Measurements from ENCODE around the gene AGBL3.
A peak's percentile ranks its signal among the peaks of the same experiment; 100 is the strongest.
"Not testable (repeated sequence)": the region's sequence is repeated elsewhere in the genome, so short reads cannot be mapped to it uniquely, and the experiment has no call there.

The AGBL3 gene

DNA sequence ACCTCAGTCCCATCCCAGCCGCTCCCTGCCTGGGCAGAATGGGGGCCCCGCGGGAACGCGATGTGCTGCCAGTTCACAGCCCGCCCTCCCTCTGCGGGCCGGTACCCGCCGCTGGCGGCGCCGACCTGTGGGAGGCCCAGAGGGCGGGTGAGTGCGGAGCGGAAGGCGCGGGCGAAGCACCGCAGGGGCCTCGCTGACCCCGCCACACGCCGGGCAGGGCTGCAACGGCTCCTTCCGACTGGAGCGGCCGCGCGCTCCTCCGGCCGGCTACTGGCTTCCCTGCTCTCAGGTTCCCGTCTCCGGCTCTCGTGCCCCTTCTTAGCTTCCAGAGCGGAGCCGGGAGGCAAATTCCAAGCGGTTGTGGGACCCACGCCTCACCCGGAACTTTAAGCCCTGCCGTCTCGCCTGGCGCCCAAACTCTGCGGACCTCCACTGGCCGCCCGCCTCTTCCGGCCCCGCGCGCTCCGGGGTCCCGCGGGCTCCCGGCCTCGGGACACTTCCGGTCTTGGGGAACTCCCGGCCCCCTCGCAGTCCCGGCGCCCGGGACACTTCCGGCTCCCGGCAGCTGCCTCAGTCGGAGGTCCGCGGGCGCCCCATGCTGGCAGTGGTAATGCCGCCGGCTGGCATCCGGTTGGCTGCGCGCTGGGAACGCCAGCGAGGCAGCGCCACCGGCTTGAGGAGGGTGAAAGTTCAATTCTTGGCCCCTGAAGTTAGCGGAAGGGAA lies 184.1 kb downstream of the AGBL3 start, which contains the start of gene CYREN:
Gene CYREN (minus strand): TSS at position 434 of the 724 bp plus-strand sequence. CDS start 1,785 bp downstream, outside the sequence.
- Histone ChIP-seq H3K36me3 (ENCODE audit: insufficient read depth, low read length) (peaks cover 35% of the 10 kb centered on the region), H3K4me1 (ENCODE audit: insufficient read depth, low read length) (peaks cover 18% of the 10 kb centered on the region), H3K9me3 (ENCODE audit: low read length) (no peaks in the 10 kb centered on the region), H3K4me3 (ENCODE audit: low read length) (peak within 1 kb of the TSS; percentile 74), H2AFZ (ENCODE audit: low read depth, low read length) (peak within 1 kb of the TSS; percentile 90), H3K27me3 (ENCODE audit: insufficient read depth, low read length) (no peaks in the 10 kb centered on the region)

- not testable (repeated sequence) for H3K27me3 ChIP-seq (ENCODE audit: insufficient read depth, low read length); H3K9me3 ChIP-seq (ENCODE audit: low read length)
- Histone ChIP-seq H3K4me3 (ENCODE audit: low read length) (peak overlapping the region; percentile 74), H3K4me1 (ENCODE audit: insufficient read depth, low read length) (peaks cover 18% of the 10 kb centered on the region), H3K36me3 (ENCODE audit: insufficient read depth, low read length) (peaks cover 29% of the 10 kb centered on the region), H2AFZ (ENCODE audit: low read depth, low read length) (peak overlapping the region; percentile 90)
Observed at GRCh38 chr7:135170998-135171481, 184.7 kb downstream of the AGBL3 start.

- peak overlapping the region; percentile 74 for H3K4me3 ChIP-seq (ENCODE audit: low read length)
- not testable (repeated sequence) for H3K27me3 ChIP-seq (ENCODE audit: insufficient read depth, low read length)
Observed at GRCh38 chr7:135171581-135172291, 185.4 kb downstream of the AGBL3 start.

DNA sequence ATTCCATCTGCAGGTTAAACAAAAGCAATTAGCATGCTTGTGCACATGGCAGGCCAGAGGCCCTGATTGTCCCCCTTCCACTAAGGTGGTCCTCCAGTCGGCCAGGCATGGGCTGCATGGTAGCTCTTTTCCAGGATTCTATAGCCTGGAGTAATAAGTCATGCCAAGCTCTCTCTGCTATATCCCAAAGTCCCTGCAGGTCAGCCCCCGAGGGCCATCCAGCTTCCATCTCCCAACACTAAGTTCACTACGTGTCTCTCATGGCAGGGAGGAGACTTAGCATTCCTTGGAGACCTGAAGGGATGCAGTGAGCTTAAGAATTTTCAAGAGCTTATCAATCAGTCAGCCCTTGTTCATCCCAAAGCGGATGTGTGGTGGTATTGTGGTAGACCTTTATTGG lies 187.6 kb downstream of the AGBL3 start:
- H3K4me1 ChIP-seq (ENCODE audit: insufficient read depth, low read length): peaks cover 21% of the 10 kb centered on the region
- not testable (repeated sequence) for H3K36me3 ChIP-seq (ENCODE audit: insufficient read depth, low read length); H3K9me3 ChIP-seq (ENCODE audit: low read length); H3K4me3 ChIP-seq (ENCODE audit: low read length); H3K27me3 ChIP-seq (ENCODE audit: insufficient read depth, low read length); H2AFZ ChIP-seq (ENCODE audit: low read depth, low read length)

More at GRCh38 chr7:135171581-135172291, 185.4 kb downstream of the AGBL3 start:
- H3K4me1 ChIP-seq (ENCODE audit: insufficient read depth, low read length): peaks cover 18% of the 10 kb centered on the region
- peak overlapping the region; percentile 90 for H2AFZ ChIP-seq (ENCODE audit: low read depth, low read length)
- H3K36me3 ChIP-seq (ENCODE audit: insufficient read depth, low read length): peaks cover 22% of the 10 kb centered on the region
- H3K9me3 ChIP-seq (ENCODE audit: low read length): not testable (repeated sequence)

- Histone ChIP-seq H3K4me1 (ENCODE audit: insufficient read depth, low read length) (peaks cover 11% of the 10 kb centered on the region), H3K27me3 (ENCODE audit: insufficient read depth, low read length) (no peaks in the 10 kb centered on the region), H2AFZ (ENCODE audit: low read depth, low read length) (no peak overlapping the region), H3K4me3 (ENCODE audit: low read length) (no peak overlapping the region), H3K36me3 (ENCODE audit: insufficient read depth, low read length) (no peaks in the 10 kb centered on the region), H3K9me3 (ENCODE audit: low read length) (peaks cover under 1% of the 10 kb centered on the region)
Observed at GRCh38 chr7:135174941-135175340, 188.6 kb downstream of the AGBL3 start.

DNA sequence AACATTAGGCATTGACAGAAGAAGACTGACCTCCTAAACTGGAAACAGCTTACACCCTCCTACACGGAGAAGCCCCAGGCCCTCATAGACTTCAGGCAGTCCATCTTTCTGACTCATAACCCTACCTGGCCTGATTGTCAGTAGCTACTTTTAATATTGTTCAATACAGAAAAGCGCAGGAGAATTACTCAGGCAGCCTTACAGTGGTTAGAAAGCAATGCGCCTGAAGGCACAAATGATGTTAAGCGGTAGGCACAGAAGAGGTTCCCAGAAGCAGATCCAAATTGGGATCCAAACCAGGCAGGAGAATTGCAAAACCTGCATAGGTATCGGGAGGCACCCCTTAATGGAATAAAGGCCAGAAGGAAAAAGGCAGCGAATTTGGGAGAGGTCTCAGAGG lies 189.6 kb downstream of the AGBL3 start:
- Histone ChIP-seq H3K36me3 (ENCODE audit: insufficient read depth, low read length) (no peaks in the 10 kb centered on the region), H3K4me3 (ENCODE audit: low read length) (no peak overlapping the region), H3K27me3 (ENCODE audit: insufficient read depth, low read length) (no peaks in the 10 kb centered on the region), H2AFZ (ENCODE audit: low read depth, low read length) (no peak overlapping the region), H3K4me1 (ENCODE audit: insufficient read depth, low read length) (peaks cover 10% of the 10 kb centered on the region), H3K9me3 (ENCODE audit: low read length) (peaks cover 5% of the 10 kb centered on the region)

GRCh38 chr7:135177028-135177696 lies 190.9 kb downstream of the AGBL3 start:
- Histone ChIP-seq H2AFZ (ENCODE audit: low read depth, low read length) (no peak overlapping the region), H3K27me3 (ENCODE audit: insufficient read depth, low read length) (no peaks in the 10 kb centered on the region), H3K4me1 (ENCODE audit: insufficient read depth, low read length) (peaks cover 4% of the 10 kb centered on the region), H3K9me3 (ENCODE audit: low read length) (peaks cover 13% of the 10 kb centered on the region), H3K36me3 (ENCODE audit: insufficient read depth, low read length) (peaks cover under 1% of the 10 kb centered on the region), H3K4me3 (ENCODE audit: low read length) (no peak overlapping the region)

GRCh38 chr7:135178364-135178763 lies 192.1 kb downstream of the AGBL3 start:
- no peak overlapping the region for H3K4me3 ChIP-seq (ENCODE audit: low read length)
- H3K9me3 ChIP-seq (ENCODE audit: low read length): peaks cover 20% of the 10 kb centered on the region
- no peaks in the 10 kb centered on the region for H3K27me3 ChIP-seq (ENCODE audit: insufficient read depth, low read length)
- H3K36me3 ChIP-seq (ENCODE audit: insufficient read depth, low read length): peaks cover 6% of the 10 kb centered on the region
- peaks cover 4% of the 10 kb centered on the region for H3K4me1 ChIP-seq (ENCODE audit: insufficient read depth, low read length)
- no peak overlapping the region for H2AFZ ChIP-seq (ENCODE audit: low read depth, low read length)

DNA sequence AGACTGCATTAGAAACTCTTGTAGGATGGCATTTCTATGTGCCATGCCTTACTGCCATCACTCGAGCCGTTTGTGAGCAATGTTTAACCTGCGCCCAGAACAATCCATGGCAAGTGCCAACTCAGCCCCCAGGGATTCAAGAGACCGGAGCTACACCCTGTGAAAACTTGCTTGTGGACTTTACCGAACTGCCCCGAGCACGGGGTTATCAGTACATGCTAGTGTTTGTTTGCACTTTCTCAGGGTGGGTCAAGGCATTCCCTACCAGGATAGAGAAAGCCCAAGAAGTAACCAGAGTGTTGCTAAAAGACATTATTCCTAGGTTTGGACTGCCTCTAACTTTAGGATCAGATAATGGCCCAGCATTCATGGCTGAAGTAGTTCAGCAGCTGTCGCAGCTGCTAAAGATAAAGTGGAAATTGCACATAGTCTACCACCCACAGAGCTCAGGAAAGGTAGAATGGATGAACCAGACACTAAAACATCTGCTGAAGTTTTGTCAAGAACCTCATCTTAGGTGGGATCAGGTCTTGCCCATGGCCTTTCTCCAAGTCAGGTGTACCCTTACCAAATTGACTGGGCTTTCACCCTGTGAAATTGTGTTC lies 193.1 kb downstream of the AGBL3 start:
- H3K4me3 ChIP-seq (ENCODE audit: low read length): no peak overlapping the region
- H3K27me3 ChIP-seq (ENCODE audit: insufficient read depth, low read length): no peaks in the 10 kb centered on the region
- H2AFZ ChIP-seq (ENCODE audit: low read depth, low read length): no peak overlapping the region
- H3K36me3 ChIP-seq (ENCODE audit: insufficient read depth, low read length): peaks cover 14% of the 10 kb centered on the region
- H3K9me3 ChIP-seq (ENCODE audit: low read length): peaks cover 20% of the 10 kb centered on the region
- peaks cover 4% of the 10 kb centered on the region for H3K4me1 ChIP-seq (ENCODE audit: insufficient read depth, low read length)

- H3K36me3 ChIP-seq (ENCODE audit: insufficient read depth, low read length): peaks cover 14% of the 10 kb centered on the region
- peaks cover 4% of the 10 kb centered on the region for H3K4me1 ChIP-seq (ENCODE audit: insufficient read depth, low read length)
- H3K9me3 ChIP-seq (ENCODE audit: low read length): peaks cover 20% of the 10 kb centered on the region
- H3K4me3 ChIP-seq (ENCODE audit: low read length): no peak overlapping the region
- no peak overlapping the region for H2AFZ ChIP-seq (ENCODE audit: low read depth, low read length)
- no peaks in the 10 kb centered on the region for H3K27me3 ChIP-seq (ENCODE audit: insufficient read depth, low read length)
Observed at GRCh38 chr7:135180122-135180521, 193.8 kb downstream of the AGBL3 start.

- Histone ChIP-seq H3K27me3 (ENCODE audit: insufficient read depth, low read length) (no peaks in the 10 kb centered on the region), H2AFZ (ENCODE audit: low read depth, low read length) (no peak overlapping the region), H3K4me1 (ENCODE audit: insufficient read depth, low read length) (peaks cover 4% of the 10 kb centered on the region), H3K4me3 (ENCODE audit: low read length) (no peak overlapping the region), H3K36me3 (ENCODE audit: insufficient read depth, low read length) (peaks cover 25% of the 10 kb centered on the region), H3K9me3 (ENCODE audit: low read length) (peaks cover 20% of the 10 kb centered on the region)
Observed at GRCh38 chr7:135181261-135181928, 195.1 kb downstream of the AGBL3 start.

GRCh38 chr7:135181929-135182678 lies 195.8 kb downstream of the AGBL3 start:
- no peak overlapping the region for H3K4me3 ChIP-seq (ENCODE audit: low read length)
- peaks cover 30% of the 10 kb centered on the region for H3K36me3 ChIP-seq (ENCODE audit: insufficient read depth, low read length)
- H3K27me3 ChIP-seq (ENCODE audit: insufficient read depth, low read length): no peaks in the 10 kb centered on the region
- peaks cover 4% of the 10 kb centered on the region for H3K4me1 ChIP-seq (ENCODE audit: insufficient read depth, low read length)
- H2AFZ ChIP-seq (ENCODE audit: low read depth, low read length): no peak overlapping the region
- peaks cover 20% of the 10 kb centered on the region for H3K9me3 ChIP-seq (ENCODE audit: low read length)
